HepG2 (cell line): ENCODE results near the gene HPCAL4. TPM values are rescaled to one million over a fixed set of nuclear protein-coding genes. Genes with fewer than 3 reads are reported as not detected.

Experiments
- ATAC-seq: fragments of 200-7000 bp; cut with Tn5 transposase; 3 replicates; pipeline ENCODE4 v1.9.1; 2020; ENCODE audit warnings: mild to moderate bottlenecking, moderate library complexity
- BruUV-seq: library from RNA; stranded (reverse); fragments of 400-500 nt; replicated peaks from 2 replicates; lab custom pipeline; 2021; lab: Mats Ljungman, UMichigan
- CTCF ChIA-PET: fragments of 300-600 bp; formaldehyde crosslinking; extraction: SDS; loops from one replicate; lab custom pipeline; 2021; ENCODE audit warnings: low total read pairs, inconsistent platforms, low intra/inter-chr PET ratio; lab: Yijun Ruan, JAX
- POLR2A ChIA-PET: fragments of 350-600 bp; sonication (Branson Sonifier 250); formaldehyde crosslinking; loops from one replicate; lab custom pipeline; 2020; ENCODE audit warnings: antibody characterized with exemption, inconsistent platforms; lab: Yijun Ruan, JAX
- DNase-seq: peaks from one replicate; pipeline ENCODE4 v3.0.0-alpha.2; 2015; ENCODE audit warnings: low spot score
- FAIRE-seq: peaks from 3 replicates; lab custom pipeline; 2011; peaks lifted over from hg19 to GRCh38; lab: Jason Lieb, UNC
- H2AFZ ChIP-seq: one replicate; pipeline ENCODE4 v1.6.1; 2011; ENCODE audit warnings: low read length, inconsistent platforms
- H3K27ac ChIP-seq: fragments of 300-600 bp; 3 replicates; pipeline ENCODE4 v1.8.0; 2011; ENCODE audit warnings: mixed run types, mild to moderate bottlenecking, mixed read lengths, low read length, inconsistent platforms; ENCODE audit not compliant: insufficient read depth; ENCODE audit errors: extremely low read length
- H3K27me3 ChIP-seq, 2 experiments: fragments of 200-600 bp in 1 of 2; 2 replicates in 1 of 2; 3 replicates in 1 of 2; pipeline versions ENCODE4 v1.6.0 to v1.8.0; 2011; ENCODE audit warnings: low read length in 2 of 2, mild to moderate bottlenecking in 2 of 2, moderate library complexity in 2 of 2, inconsistent platforms in 1 of 2; ENCODE audit not compliant: insufficient read depth in 2 of 2, control insufficient read depth in 1 of 2
- H3K36me3 ChIP-seq, 2 experiments: fragments of 200-600 bp in 1 of 2; replicated peaks in 1 of 2; 2 replicates in 1 of 2; 3 replicates in 1 of 2; pipeline versions ENCODE4 v1.5.1 to v1.8.0; 2011; ENCODE audit warnings: low read length in 2 of 2, inconsistent platforms in 1 of 2; ENCODE audit not compliant: insufficient read depth in 2 of 2, control insufficient read depth in 1 of 2
- H3K4me1 ChIP-seq: 2 replicates; pipeline ENCODE4 v1.5.1; 2012; ENCODE audit warnings: low read length, inconsistent platforms; ENCODE audit not compliant: insufficient read depth
- H3K4me2 ChIP-seq: 2 replicates; pipeline ENCODE4 v1.6.0; 2011; ENCODE audit warnings: low read depth, low read length, inconsistent platforms
- H3K4me3 ChIP-seq, 3 experiments: fragments of 200-600 bp in 1 of 3; sonication (generic), shearing (Covaris generic) in 1 of 3; replicated peaks in 1 of 3; 2 replicates each; pipeline ENCODE4 v1.5.1; 2011 to 2016; ENCODE audit warnings: low read length in 3 of 3, inconsistent platforms in 2 of 3, low read depth in 2 of 3, mild to moderate bottlenecking in 2 of 3, control low read depth in 1 of 3, mixed read lengths in 1 of 3; ENCODE audit not compliant: insufficient read depth in 1 of 3
- H3K79me2 ChIP-seq: one replicate; pipeline ENCODE4 v1.6.1; 2011; ENCODE audit warnings: low read length, inconsistent platforms; ENCODE audit not compliant: insufficient read depth
- H3K9ac ChIP-seq: 2 replicates; pipeline ENCODE4 v1.6.0; 2011; ENCODE audit warnings: mild to moderate bottlenecking, low read depth, low read length, inconsistent platforms; ENCODE audit not compliant: insufficient read depth
- H3K9me3 ChIP-seq: 2 replicates; pipeline ENCODE4 v1.5.1; 2012; ENCODE audit warnings: mild to moderate bottlenecking, low read length
- H4K20me1 ChIP-seq: 2 replicates; pipeline ENCODE4 v1.6.0; 2011; ENCODE audit warnings: inconsistent platforms, mild to moderate bottlenecking, low read length, moderate library complexity; ENCODE audit not compliant: insufficient read depth
- CBX1 ChIP-seq: IDR thresholded peaks from one replicate; pipeline ENCODE4 v1.6.1; 2016; ENCODE audit warnings: antibody characterized with exemption, low read depth
- CREB1 ChIP-seq, 2 experiments: fragments of 450-650 bp in 1 of 2; IDR thresholded peaks; 2 replicates each; pipeline ENCODE4 v1.6.1; 2016 to 2017; ENCODE audit warnings: control low read depth in 1 of 2, mild to moderate bottlenecking in 1 of 2, missing compliant biosample characterization in 1 of 2, missing genetic modification characterization in 1 of 2
- EEA1 ChIP-seq: sonication (generic); formaldehyde crosslinking; IDR thresholded peaks from 2 replicates; pipeline ENCODE4 v1.5.1; 2020; ENCODE audit warnings: mild to moderate bottlenecking, missing genetic modification reagents, borderline replicate concordance
- HDAC2 ChIP-seq: sonication (generic); formaldehyde crosslinking; IDR thresholded peaks from 2 replicates; pipeline ENCODE4 v1.4.0; 2020; ENCODE audit warnings: missing genetic modification reagents
- KDM2A ChIP-seq: sonication (generic); formaldehyde crosslinking; IDR thresholded peaks from 2 replicates; pipeline ENCODE4 v1.4.0; 2020; ENCODE audit warnings: low read depth, missing genetic modification reagents, borderline replicate concordance
- NCOA5 ChIP-seq: sonication (generic); formaldehyde crosslinking; IDR thresholded peaks from 2 replicates; pipeline ENCODE4 v1.4.0; 2020; ENCODE audit warnings: missing genetic modification reagents
- NFIC ChIP-seq: IDR thresholded peaks from 2 replicates; pipeline ENCODE4 v1.6.1; 2012; ENCODE audit warnings: mild to moderate bottlenecking, low read length, inconsistent platforms
- REXO4 ChIP-seq: sonication (generic); formaldehyde crosslinking; IDR thresholded peaks from 2 replicates; pipeline ENCODE4 v1.8.0; 2022; ENCODE audit warnings: missing genetic modification reagents, mild to moderate bottlenecking, borderline replicate concordance
- SMARCE1 ChIP-seq: fragments of 450-650 bp; IDR thresholded peaks from 2 replicates; pipeline ENCODE4 v1.6.1; 2017; ENCODE audit warnings: borderline replicate concordance
- THRA ChIP-seq: sonication (generic); formaldehyde crosslinking; IDR thresholded peaks from 2 replicates; pipeline ENCODE4 v1.4.0; 2020; ENCODE audit warnings: missing genetic modification reagents, borderline replicate concordance
- XRCC5 ChIP-seq: fragments of 200-400 bp; formaldehyde crosslinking; optimal IDR thresholded peaks from 2 replicates; pipeline ENCODE3; 2017; ENCODE audit warnings: mild to moderate bottlenecking, low read length
- ZMYM2 ChIP-seq: sonication (generic); formaldehyde crosslinking; IDR thresholded peaks from 2 replicates; pipeline ENCODE4 v1.8.0; 2022; ENCODE audit warnings: mild to moderate bottlenecking, missing genetic modification reagents
- ZNF362 ChIP-seq: sonication (generic); formaldehyde crosslinking; IDR thresholded peaks from 2 replicates; pipeline ENCODE4 v1.4.0; 2020; ENCODE audit warnings: missing genetic modification reagents, mild to moderate bottlenecking, borderline replicate concordance
- ZNF770 ChIP-seq: sonication (generic); formaldehyde crosslinking; IDR thresholded peaks from 2 replicates; pipeline ENCODE4 v1.5.0; 2020; ENCODE audit warnings: mild to moderate bottlenecking, missing genetic modification reagents
- WGBS: methylation state at CpG from one replicate; pipeline ENCODE4 v1.1.6; 2017; ENCODE audit warnings: low lambda C conversion rate; 5-methylcytosine and 5-hydroxymethylcytosine counted together
- in situ Hi-C: cut with HindIII; loops from 2 replicates; pipeline ENCODE4 v1.10.0; 2017; ENCODE audit warnings: low pct_unique_long_range_greater_than_20kb; ENCODE audit not compliant: extremely low pct_ligation_motif_present
- intact Hi-C: fragments of 100-400 bp; cut with micrococcal nuclease; formaldehyde crosslinking; loops from one replicate; pipeline ENCODE4 v1.10.0; 2022; ENCODE audit not compliant: unreplicated experiment
- polyA plus RNA-seq, 8 experiments: library from polyadenylated mRNA; depleted of rRNA in 3 of 8; stranded (reverse) in 7 of 8; unstranded in 1 of 8; fragments of >200 nt; fragmentation: Illumina TruSeq in 4 of 8; extraction: Trizol in 4 of 8; gene quantifications; 2 replicates each; pipeline versions ENCODE4 v1.2.1 to v1.2.3, GENCODE V29; 2011 to 2016; ENCODE audit warnings: low read depth in 4 of 8, missing spikeins in 1 of 8, mixed read lengths in 1 of 8; ENCODE audit not compliant: insufficient read depth in 1 of 8
- total RNA-seq, 5 experiments: library from RNA; depleted of rRNA; stranded (reverse); fragments of >200 nt; fragmentation: Illumina TruSeq; extraction: Trizol; gene quantifications; 2 replicates each; pipeline ENCODE4 v1.2.3, GENCODE V29; 2016; ENCODE audit warnings: low read depth in 1 of 5
- TF ChIP-seq, protein P1 (sequence below): sonication (generic); formaldehyde crosslinking; IDR thresholded peaks from 2 replicates; pipeline ENCODE4 v1.4.0; 2020; ENCODE audit warnings: mild to moderate bottlenecking, low read depth, missing genetic modification reagents
- TF ChIP-seq, protein P2 (sequence below): sonication (generic); IDR thresholded peaks from 2 replicates; pipeline ENCODE4 v1.6.1; 2016; ENCODE audit warnings: low read depth, borderline replicate concordance
- TF ChIP-seq, protein P3 (sequence below): IDR thresholded peaks from 2 replicates; pipeline ENCODE4 v1.6.1; 2012; ENCODE audit warnings: inconsistent platforms

Gene HPCAL4
- total and polyA plus RNA-seq, 2 of the 13 experiments (the other 11 are each of a cell fraction or from before 2014, with no cell fraction given), result not detected

DNA sequence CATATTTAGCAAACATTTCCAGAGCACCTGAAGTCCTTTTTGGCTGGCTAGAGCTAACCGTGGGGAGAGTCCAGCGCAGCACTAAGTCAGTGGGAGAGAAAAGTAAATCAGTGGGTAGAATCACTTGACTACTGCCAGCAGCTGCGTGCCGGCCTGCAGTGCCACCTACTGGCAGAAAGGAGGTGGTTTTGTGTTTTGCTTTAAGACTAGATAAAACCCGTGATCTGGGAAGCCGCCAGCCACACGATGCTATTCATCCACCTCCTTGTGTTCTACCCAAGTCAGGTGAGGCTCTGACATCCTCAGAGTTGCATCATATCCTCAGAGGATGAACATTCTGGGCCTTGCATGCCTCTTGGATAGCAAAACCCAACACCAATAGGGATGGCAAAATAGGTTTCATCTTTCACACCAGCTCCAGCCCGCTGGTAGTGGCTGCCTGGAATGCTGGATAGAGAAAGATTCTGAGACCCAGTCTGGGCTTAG is 37.6 kb downstream of the HPCAL4 start:
- in situ Hi-C loops (loop anchor here (5.0 kb wide), 1 partner anchor 46 kb away; no protein-coding TSS in a partner anchor), intact Hi-C loops (loop anchor here (1.0 kb wide), 1 partner anchor 47 kb away; no protein-coding TSS in a partner anchor)
- DNase-seq (peak; percentile 44), ATAC-seq (peak; percentile 74), FAIRE-seq (peak; percentile 87)
- H3K9ac ChIP-seq, result no peak overlapping the region
- POLR2A ChIA-PET, result no interaction called here
- BruUV-seq, result no TSS peak
- 11% methylated on average over 7 of the region's 8 CpGs for WGBS
- CTCF ChIA-PET, result interaction anchor here (0.7 to 1.9 kb wide), 3 partner anchors 14 to 48 kb away, joined by 3 to 24 read pairs (median 3); partner anchors contain the start of gene HEYL
- no peak overlapping the region for H2AFZ ChIP-seq
- H3K4me2 ChIP-seq, result no peak overlapping the region
- H3K27me3 ChIP-seq, result peaks cover 3 to 40% of the 10 kb centered on the region in 2 experiments; a peak in 4 of 5 replicates
- H3K4me3 ChIP-seq, result no peak overlapping the region
- no peaks in the 10 kb centered on the region for H3K36me3 ChIP-seq
- H3K79me2 ChIP-seq, result no peaks in the 10 kb centered on the region
- no peaks in the 10 kb centered on the region for H3K9me3 ChIP-seq
- no peak overlapping the region for H3K27ac ChIP-seq
- no peaks in the 10 kb centered on the region for H4K20me1 ChIP-seq
- no peaks in the 10 kb centered on the region for H3K4me1 ChIP-seq
- peak; percentile 72 for TF ChIP-seq XRCC5
- TF ChIP-seq, protein P1, sequence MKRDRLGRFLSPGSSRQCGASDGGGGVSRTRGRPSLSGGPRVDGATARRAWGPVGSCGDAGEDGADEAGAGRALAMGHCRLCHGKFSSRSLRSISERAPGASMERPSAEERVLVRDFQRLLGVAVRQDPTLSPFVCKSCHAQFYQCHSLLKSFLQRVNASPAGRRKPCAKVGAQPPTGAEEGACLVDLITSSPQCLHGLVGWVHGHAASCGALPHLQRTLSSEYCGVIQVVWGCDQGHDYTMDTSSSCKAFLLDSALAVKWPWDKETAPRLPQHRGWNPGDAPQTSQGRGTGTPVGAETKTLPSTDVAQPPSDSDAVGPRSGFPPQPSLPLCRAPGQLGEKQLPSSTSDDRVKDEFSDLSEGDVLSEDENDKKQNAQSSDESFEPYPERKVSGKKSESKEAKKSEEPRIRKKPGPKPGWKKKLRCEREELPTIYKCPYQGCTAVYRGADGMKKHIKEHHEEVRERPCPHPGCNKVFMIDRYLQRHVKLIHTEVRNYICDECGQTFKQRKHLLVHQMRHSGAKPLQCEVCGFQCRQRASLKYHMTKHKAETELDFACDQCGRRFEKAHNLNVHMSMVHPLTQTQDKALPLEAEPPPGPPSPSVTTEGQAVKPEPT (CRISPR knock-in tag), result no peak
- no peak for TF ChIP-seq REXO4 (CRISPR knock-in tag)
- TF ChIP-seq ZNF770 (CRISPR knock-in tag), result no peak
- TF ChIP-seq, protein P2, sequence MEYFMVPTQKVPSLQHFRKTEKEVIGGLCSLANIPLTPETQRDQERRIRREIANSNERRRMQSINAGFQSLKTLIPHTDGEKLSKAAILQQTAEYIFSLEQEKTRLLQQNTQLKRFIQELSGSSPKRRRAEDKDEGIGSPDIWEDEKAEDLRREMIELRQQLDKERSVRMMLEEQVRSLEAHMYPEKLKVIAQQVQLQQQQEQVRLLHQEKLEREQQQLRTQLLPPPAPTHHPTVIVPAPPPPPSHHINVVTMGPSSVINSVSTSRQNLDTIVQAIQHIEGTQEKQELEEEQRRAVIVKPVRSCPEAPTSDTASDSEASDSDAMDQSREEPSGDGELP, result no peak
- no peak for TF ChIP-seq EEA1 (CRISPR knock-in tag)
- no peak for TF ChIP-seq CREB1 (IDR thresholded peaks at IDR 0.05)
- TF ChIP-seq CREB1 (CRISPR knock-in tag; IDR thresholded peaks at IDR 0.05), result 0 out of 2 replicates have a peak, but pooled peaks have one; percentile 10
- no peak for TF ChIP-seq CBX1
- no peak for TF ChIP-seq HDAC2 (CRISPR knock-in tag)
- TF ChIP-seq NCOA5 (CRISPR knock-in tag), result no peak
- TF ChIP-seq KDM2A (CRISPR knock-in tag), result 0 out of 2 replicates have a peak, but pooled peaks have one; percentile 34
- no peak for TF ChIP-seq THRA (CRISPR knock-in tag)
- TF ChIP-seq ZNF362, result no peak
- no peak for TF ChIP-seq NFIC
- no peak for TF ChIP-seq SMARCE1
- no peak for TF ChIP-seq ZMYM2 (CRISPR knock-in tag)
- TF ChIP-seq, protein P3, sequence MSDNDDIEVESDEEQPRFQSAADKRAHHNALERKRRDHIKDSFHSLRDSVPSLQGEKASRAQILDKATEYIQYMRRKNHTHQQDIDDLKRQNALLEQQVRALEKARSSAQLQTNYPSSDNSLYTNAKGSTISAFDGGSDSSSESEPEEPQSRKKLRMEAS, result no peak
